GM21576 (cell line): ENCODE measurements around the gene DOK3.

Source experiments
- ATAC-seq: cut with Tn5 transposase; IDR thresholded peaks from one replicate; pipeline ENCODE4 v1.9.1; 2021; ENCODE audit warnings: mild to moderate bottlenecking, moderate library complexity; ENCODE audit not compliant: unreplicated experiment

The DOK3 gene

DNA sequence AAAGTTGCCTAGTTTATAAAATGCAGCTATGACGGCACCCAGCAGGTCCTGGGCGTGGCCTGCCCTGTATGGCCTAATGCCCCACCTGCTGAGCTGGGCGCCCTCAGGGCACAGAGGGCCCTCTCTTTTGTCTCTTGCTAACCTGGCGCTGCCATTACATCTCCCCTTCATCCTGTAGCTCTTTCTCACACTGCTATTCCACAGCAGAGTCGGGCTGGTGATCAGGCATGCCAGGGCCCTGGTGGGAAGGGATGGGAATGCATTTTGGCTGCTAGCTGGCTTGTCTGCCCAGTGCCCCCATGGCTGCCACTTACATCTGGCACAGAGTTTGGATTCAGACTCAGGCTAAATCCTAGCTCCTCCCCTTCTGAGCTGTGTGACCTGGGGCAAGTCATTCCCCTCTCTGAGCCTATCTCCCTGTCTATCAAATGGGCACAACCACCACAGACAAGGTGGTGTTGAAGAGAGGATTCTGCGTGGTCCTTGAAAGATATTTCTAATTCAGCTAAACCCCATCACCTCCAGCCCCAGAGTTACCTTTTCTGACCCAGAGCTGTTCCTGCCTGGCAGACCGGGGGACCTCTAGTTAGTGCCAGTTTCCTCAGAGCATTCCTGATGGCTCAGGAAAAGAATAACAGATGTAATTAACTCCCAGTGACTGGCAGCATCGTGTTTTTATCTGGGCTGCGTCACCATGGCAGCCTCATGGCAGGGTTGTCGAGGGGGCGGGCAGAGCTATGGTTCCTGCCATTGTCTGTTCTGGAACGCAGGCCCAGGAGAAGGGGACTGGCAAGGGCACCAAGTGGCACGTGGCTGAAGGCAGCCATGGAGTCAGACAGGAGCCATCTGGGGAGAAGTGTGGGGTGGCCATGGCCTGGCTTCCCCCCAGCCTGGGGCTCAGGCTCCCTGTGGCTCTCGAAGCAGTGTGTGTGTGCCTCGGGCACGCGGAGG, 56.7 kb downstream of the DOK3 start:
- ATAC-seq: no peak
